H1 (cell line): ENCODE measurements around the gene PPP1R9A. TPM values are rescaled to one million over a fixed set of nuclear protein-coding genes. Genes with fewer than 3 reads are reported as not detected.

Experiments
- CTCF ChIA-PET: fragments of 300-600 bp; sonication (Branson Sonifier 250); formaldehyde crosslinking; loops from one replicate; lab custom pipeline; 2021; ENCODE audit not compliant: partially characterized antibody; lab: Charles Lee
- POLR2A ChIA-PET: fragments of 300-600 bp; sonication (Branson Sonifier 250); formaldehyde crosslinking; loops from one replicate; lab custom pipeline; 2021; ENCODE audit warnings: inconsistent platforms; ENCODE audit not compliant: partially characterized antibody; lab: Charles Lee
- DNase-seq, 2 experiments: peaks; one replicate each; pipeline versions ENCODE4 v3.0.0 to v3.0.0-alpha.2; 2010 to 2022; ENCODE audit warnings: low spot score in 2 of 2, low read depth in 1 of 2, mixed read lengths in 1 of 2
- FAIRE-seq: peaks from 2 replicates; lab custom pipeline; 2011; peaks lifted over from hg19 to GRCh38; lab: Jason Lieb, UNC
- H2AFZ ChIP-seq: 2 replicates; pipeline ENCODE4 v1.8.1; 2012; ENCODE audit warnings: low read length, inconsistent platforms
- H2AK5ac ChIP-seq: 2 replicates; pipeline ENCODE4 v1.6.1; 2013; ENCODE audit warnings: low read depth, low read length
- H2BK120ac ChIP-seq: replicated peaks from 2 replicates; pipeline ENCODE3; 2013; ENCODE audit warnings: low read depth, low read length, inconsistent platforms
- H2BK12ac ChIP-seq: 2 replicates; pipeline ENCODE4 v1.6.1; 2013; ENCODE audit warnings: low read depth, low read length
- H2BK15ac ChIP-seq: 2 replicates; pipeline ENCODE4 v1.6.1; 2013; ENCODE audit warnings: low read length
- H2BK20ac ChIP-seq: 2 replicates; pipeline ENCODE4 v1.6.1; 2013; ENCODE audit warnings: low read length
- H2BK5ac ChIP-seq: 2 replicates; pipeline ENCODE4 v1.6.1; 2013; ENCODE audit warnings: low read depth, low read length
- H3K14ac ChIP-seq: 2 replicates; pipeline ENCODE4 v1.6.1; 2013; ENCODE audit warnings: inconsistent platforms; ENCODE audit not compliant: insufficient read length
- H3K18ac ChIP-seq: 2 replicates; pipeline ENCODE4 v1.6.1; 2013; ENCODE audit warnings: low read length; ENCODE audit errors: extremely low read depth
- H3K23ac ChIP-seq: 2 replicates; pipeline ENCODE4 v1.6.1; 2013; ENCODE audit warnings: inconsistent platforms; ENCODE audit not compliant: insufficient read length
- H3K23me2 ChIP-seq: 2 replicates; pipeline ENCODE4 v1.6.1; 2013; ENCODE audit warnings: low read depth, low read length
- H3K27ac ChIP-seq: 2 replicates; pipeline ENCODE4 v1.6.1; 2011; ENCODE audit warnings: low read depth, low read length, inconsistent platforms
- H3K27me3 ChIP-seq, 4 experiments: replicated peaks in 1 of 4; 1 replicate in 1 of 4; 2 replicates in 3 of 4; pipeline versions ENCODE4 v1.6.1 to v1.8.1; 2011 to 2013; ENCODE audit warnings: low read length in 3 of 4, mild to moderate bottlenecking in 3 of 4, inconsistent platforms in 2 of 4, mixed read lengths in 2 of 4, moderate library complexity in 1 of 4; ENCODE audit not compliant: control insufficient read depth in 3 of 4, insufficient read depth in 3 of 4; ENCODE audit errors: extremely low read depth in 1 of 4
- H3K36me3 ChIP-seq, 4 experiments: 2 replicates each; pipeline versions ENCODE4 v1.6.1 to v1.8.1; 2011 to 2013; ENCODE audit warnings: mild to moderate bottlenecking in 4 of 4, low read length in 3 of 4, moderate library complexity in 2 of 4, control low read depth in 1 of 4, inconsistent platforms in 1 of 4; ENCODE audit not compliant: insufficient read depth in 4 of 4, control insufficient read depth in 2 of 4
- H3K4ac ChIP-seq: replicated peaks from 2 replicates; pipeline ENCODE3; 2013; ENCODE audit warnings: low read length, low read depth, mixed read lengths, inconsistent platforms; ENCODE audit not compliant: insufficient read length
- H3K4me1 ChIP-seq, 4 experiments: replicated peaks in 1 of 4; 1 replicate in 1 of 4; 2 replicates in 3 of 4; pipeline versions ENCODE4 v1.6.1 to v1.8.1; 2011 to 2013; ENCODE audit warnings: low read length in 3 of 4, inconsistent platforms in 2 of 4, mixed read lengths in 1 of 4; ENCODE audit not compliant: insufficient read depth in 4 of 4, control insufficient read depth in 3 of 4
- H3K4me2 ChIP-seq, 2 experiments: 2 replicates each; pipeline versions ENCODE4 v1.6.1 to v1.8.1; 2011 to 2013; ENCODE audit warnings: low read depth in 2 of 2, low read length in 2 of 2, control low read depth in 1 of 2, inconsistent platforms in 1 of 2, mild to moderate bottlenecking in 1 of 2; ENCODE audit not compliant: insufficient read depth in 1 of 2
- H3K4me3 ChIP-seq, 4 experiments: fragments of 200-600, 300-600 bp in 1 of 4; sonication (generic), shearing (Covaris generic), sonication (Bioruptor Twin) in 1 of 4; 2 replicates each; pipeline versions ENCODE4 v1.5.1 to v1.8.1; 2011 to 2016; ENCODE audit warnings: low read length in 4 of 4, low read depth in 3 of 4, control low read depth in 2 of 4, inconsistent platforms in 2 of 4, mild to moderate bottlenecking in 2 of 4, mixed read lengths in 1 of 4, moderate library complexity in 1 of 4; ENCODE audit not compliant: insufficient read depth in 2 of 4; ENCODE audit errors: extremely low read depth in 1 of 4
- H3K56ac ChIP-seq: replicated peaks from 2 replicates; pipeline ENCODE3; 2013; ENCODE audit warnings: low read depth, mild to moderate bottlenecking, mixed read lengths, low read length, inconsistent platforms; ENCODE audit not compliant: insufficient read length
- H3K79me1 ChIP-seq: 2 replicates; pipeline ENCODE4 v1.6.1; 2013; ENCODE audit warnings: low read depth, low read length, control low read depth
- H3K79me2 ChIP-seq, 2 experiments: 2 replicates each; pipeline versions ENCODE4 v1.6.1 to v1.8.1; 2012 to 2013; ENCODE audit warnings: low read length in 2 of 2, mild to moderate bottlenecking in 2 of 2, inconsistent platforms in 1 of 2; ENCODE audit not compliant: insufficient read depth in 2 of 2, control insufficient read depth in 1 of 2
- H3K9ac ChIP-seq, 4 experiments: replicated peaks in 1 of 4; 1 replicate in 1 of 4; 2 replicates in 3 of 4; pipeline versions ENCODE4 v1.6.1 to v1.8.1; 2011 to 2013; ENCODE audit warnings: low read depth in 3 of 4, low read length in 3 of 4, control low read depth in 2 of 4, mild to moderate bottlenecking in 2 of 4, moderate library complexity in 2 of 4, inconsistent platforms in 1 of 4; ENCODE audit errors: extremely low read depth in 1 of 4
- H3K9me3 ChIP-seq, 2 experiments: 2 replicates each; pipeline versions ENCODE4 v1.6.1 to v1.8.1; 2012 to 2013; ENCODE audit warnings: mild to moderate bottlenecking in 2 of 2, moderate library complexity in 2 of 2, control low read depth in 1 of 2, inconsistent platforms in 1 of 2, low read depth in 1 of 2, low read length in 1 of 2, mixed read lengths in 1 of 2; ENCODE audit not compliant: insufficient read depth in 2 of 2
- H4K20me1 ChIP-seq, 2 experiments: replicated peaks in 1 of 2; 2 replicates each; pipeline versions ENCODE3 to v1.8.1; 2011 to 2013; ENCODE audit warnings: inconsistent platforms in 2 of 2, low read length in 2 of 2, mild to moderate bottlenecking in 1 of 2; ENCODE audit not compliant: insufficient read depth in 2 of 2, control insufficient read depth in 1 of 2
- H4K5ac ChIP-seq: 2 replicates; pipeline ENCODE4 v1.6.1; 2013; ENCODE audit warnings: low read length, low read depth, mixed read lengths, inconsistent platforms; ENCODE audit not compliant: insufficient read length
- H4K8ac ChIP-seq: 2 replicates; pipeline ENCODE4 v1.8.0; 2013; ENCODE audit warnings: mild to moderate bottlenecking, moderate library complexity, low read length, inconsistent platforms; ENCODE audit not compliant: insufficient read depth; ENCODE audit errors: extremely low read depth
- H4K91ac ChIP-seq: replicated peaks from 2 replicates; pipeline ENCODE3; 2013; ENCODE audit warnings: low read length, mixed read lengths, inconsistent platforms; ENCODE audit not compliant: insufficient read length
- ATF2 ChIP-seq: IDR thresholded peaks from 2 replicates; pipeline ENCODE4 v1.6.1; 2012; ENCODE audit warnings: low read length, inconsistent platforms
- CBX8 ChIP-seq: fragments of 300-800, 300-1000 bp; sonication (generic); IDR thresholded peaks from 2 replicates; pipeline ENCODE4 v1.7.1; 2016; ENCODE audit warnings: low read depth, low read length, borderline replicate concordance
- GABPA ChIP-seq: IDR thresholded peaks from 2 replicates; pipeline ENCODE4 v1.6.1; 2011; ENCODE audit warnings: mild to moderate bottlenecking, low read length, moderate library complexity, borderline replicate concordance; ENCODE audit not compliant: insufficient read depth
- GTF2F1 ChIP-seq: IDR thresholded peaks from 2 replicates; pipeline ENCODE4 v1.6.1; 2012; ENCODE audit warnings: low read depth, low read length, improper control_type of control experiment, borderline replicate concordance
- HDAC2 ChIP-seq, 2 experiments: fragments of 300-600 bp in 1 of 2; sonication (generic) in 1 of 2; IDR thresholded peaks; 2 replicates each; pipeline ENCODE4 v1.6.1; 2011 to 2012; ENCODE audit warnings: low read depth in 2 of 2, low read length in 2 of 2, mild to moderate bottlenecking in 2 of 2, moderate library complexity in 2 of 2, borderline replicate concordance in 1 of 2, inconsistent platforms in 1 of 2
- HDAC6 ChIP-seq: IDR thresholded peaks from one replicate; pipeline ENCODE4 v1.7.1; 2012; ENCODE audit warnings: low read depth, mild to moderate bottlenecking, inconsistent platforms, low read length, moderate library complexity
- POLR2A ChIP-seq, 2 experiments: IDR thresholded peaks; 1 replicate in 1 of 2; 2 replicates in 1 of 2; pipeline ENCODE4 v1.6.1; 2011; ENCODE audit warnings: low read depth in 2 of 2, low read length in 2 of 2, mild to moderate bottlenecking in 2 of 2; ENCODE audit errors: control extremely low read depth in 1 of 2
- RXRA ChIP-seq: IDR thresholded peaks from 2 replicates; pipeline ENCODE4 v1.6.1; 2011; ENCODE audit warnings: low read depth, mild to moderate bottlenecking, low read length, moderate library complexity; ENCODE audit not compliant: insufficient read depth
- SRF ChIP-seq: IDR thresholded peaks from 2 replicates; pipeline ENCODE4 v1.6.1; 2011; ENCODE audit warnings: mild to moderate bottlenecking, low read depth, low read length, moderate library complexity
- SUZ12 ChIP-seq: fragments of 200-600 bp; sonication (generic); IDR thresholded peaks from 2 replicates; pipeline ENCODE4 v1.6.1; 2012; ENCODE audit warnings: mild to moderate bottlenecking, inconsistent platforms, low read length, moderate library complexity, mixed read lengths
- TAF7 ChIP-seq: optimal IDR thresholded peaks from 2 replicates; pipeline ENCODE3; 2011; ENCODE audit warnings: low read depth, mild to moderate bottlenecking, inconsistent platforms, low read length, moderate library complexity, borderline replicate concordance
- YY1 ChIP-seq: IDR thresholded peaks from 2 replicates; pipeline ENCODE4 v1.6.1; 2011; ENCODE audit warnings: low read depth, mild to moderate bottlenecking, low read length
- WGBS, 2 experiments: shearing (Covaris generic) in 1 of 2; methylation state at CpG; one replicate each; pipeline versions ENCODE4 v1.1.6 to v1.1.7; 2013 to 2015; ENCODE audit warnings: low lambda C conversion rate in 2 of 2, mixed read lengths in 2 of 2, inconsistent platforms in 1 of 2, low coverage in 1 of 2, missing lambda C conversion rate in 1 of 2; ENCODE audit not compliant: insufficient replicate concordance in 2 of 2, insufficient coverage in 1 of 2, insufficient read length in 1 of 2; ENCODE audit errors: extremely low coverage in 1 of 2, missing lambda C conversion rate in 1 of 2; 5-methylcytosine and 5-hydroxymethylcytosine counted together
- polyA plus RNA-seq, 7 experiments: library from polyadenylated mRNA; depleted of rRNA in 3 of 7; stranded (reverse) in 5 of 7; unstranded in 2 of 7; fragments of >200 nt in 5 of 7; fragments of 200-250 nt in 2 of 7; gene quantifications; 1 replicate in 5 of 7; 2 replicates in 1 of 7; 4 replicates in 1 of 7; pipeline versions ENCODE4 v1.2.1 to v1.2.3, GENCODE V29; 2011 to 2013; ENCODE audit warnings: missing spikeins in 2 of 7, mixed read lengths in 2 of 7
- total RNA-seq: library from RNA; stranded (reverse); fragmentation: NEBNext Ultra II Directional; extraction: Animal tissue kit (Norgen Biotek cat#: 25700); gene quantifications from 2 replicates; pipeline ENCODE4 v1.2.1, GENCODE V29; 2021

PPP1R9A gene
- total and polyA plus RNA-seq, 2 of the 8 experiments (the other 6 are each of a cell fraction or from before 2014, with no cell fraction given) = 3.0 to 20.3 TPM

GRCh38 chr7:94997547-94997946, 90.2 kb downstream of the PPP1R9A start:
- Histone ChIP-seq H3K4me2 (no peak overlapping the region), H3K27ac (no peak overlapping the region), H2AK5ac (no peak overlapping the region), H4K8ac (no peak overlapping the region), H3K36me3 (no peaks in the 10 kb centered on the region), H3K23me2 (no peaks in the 10 kb centered on the region), H3K4ac (no peak overlapping the region), H2AFZ (no peak overlapping the region), H4K20me1 (no peaks in the 10 kb centered on the region), H3K18ac (no peak overlapping the region), H3K23ac (no peak overlapping the region), H2BK5ac (no peak overlapping the region), H2BK15ac (no peak overlapping the region), H3K9ac (no peak overlapping the region), H3K27me3 (no peaks in the 10 kb centered on the region), H3K14ac (no peak overlapping the region), H3K79me2 (peaks cover 0 to 9% of the 10 kb centered on the region in 2 experiments; a peak in 2 of 4 replicates), H4K91ac (no peak overlapping the region), H3K56ac (no peak overlapping the region), H2BK120ac (no peak overlapping the region), H4K5ac (no peak overlapping the region), H2BK20ac (no peak overlapping the region), H3K9me3 (no peaks in the 10 kb centered on the region), H2BK12ac (no peak overlapping the region), H3K79me1 (no peaks in the 10 kb centered on the region), H3K4me3 (no peak overlapping the region), H3K4me1 (peaks cover 0 to 4% (median 0%) of the 10 kb centered on the region in 4 experiments; a peak in 1 of 7 replicates)
- WGBS, 2 experiments = 84% methylated on average over 2 of the region's 2 CpGs; no CpG with 5 or more reads in 1 of the 2 experiments
- FAIRE-seq (no peak), DNase-seq (no peak)
- CTCF ChIA-PET = interaction anchor here (1.2 to 1.9 kb wide), 3 partner anchors 12 to 480 kb away, joined by 3 to 4 read pairs (median 4); no protein-coding TSS in a partner anchor
- POLR2A ChIA-PET = no interaction called here
- TF ChIP-seq HDAC6 (no peak), YY1 (no peak), HDAC2 (IDR thresholded peaks at IDR 0.05; ENCODE audit: borderline replicate concordance in 1 of 2, low read depth in 2 of 2, low read length in 2 of 2) (no peak), RXRA (no peak), GTF2F1 (no peak), TAF7 (no peak), GABPA (no peak), CBX8 (no peak), SUZ12 (no peak), SRF (no peak), POLR2A (IDR thresholded peaks at IDR 0.05; ENCODE audit: control extremely low read depth in 1 of 2, low read depth in 2 of 2, low read length in 2 of 2) (no peak), ATF2 (no peak)
